GM12801 (cell line): ENCODE data around the gene SCAPER.

Source experiments
- CTCF ChIP-seq: IDR thresholded peaks from one replicate; pipeline ENCODE4 v1.5.1; 2011; ENCODE audit warnings: control low read depth; ENCODE audit not compliant: insufficient read length; ENCODE audit errors: extremely low read depth

Gene SCAPER

DNA sequence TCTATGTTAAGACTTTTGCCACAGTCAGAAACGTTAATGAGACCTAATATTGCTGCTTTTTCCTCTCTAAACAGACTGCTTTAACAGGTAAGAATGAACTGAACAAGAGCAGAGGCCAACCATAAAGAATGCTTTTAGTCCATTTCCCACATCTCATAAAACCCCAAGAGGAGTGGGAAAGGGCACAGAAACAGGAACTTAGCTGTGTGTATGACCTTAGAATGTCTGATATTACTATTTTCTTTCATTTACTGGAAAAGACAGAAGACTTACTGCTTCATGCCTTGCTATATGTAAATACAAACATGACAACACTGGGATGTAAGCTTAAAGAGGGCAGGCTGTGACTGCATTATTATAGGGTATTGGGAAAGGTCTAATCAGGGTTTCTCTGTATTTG lies 453.6 kb downstream of the SCAPER start:
- TF ChIP-seq CTCF: no peak

DNA sequence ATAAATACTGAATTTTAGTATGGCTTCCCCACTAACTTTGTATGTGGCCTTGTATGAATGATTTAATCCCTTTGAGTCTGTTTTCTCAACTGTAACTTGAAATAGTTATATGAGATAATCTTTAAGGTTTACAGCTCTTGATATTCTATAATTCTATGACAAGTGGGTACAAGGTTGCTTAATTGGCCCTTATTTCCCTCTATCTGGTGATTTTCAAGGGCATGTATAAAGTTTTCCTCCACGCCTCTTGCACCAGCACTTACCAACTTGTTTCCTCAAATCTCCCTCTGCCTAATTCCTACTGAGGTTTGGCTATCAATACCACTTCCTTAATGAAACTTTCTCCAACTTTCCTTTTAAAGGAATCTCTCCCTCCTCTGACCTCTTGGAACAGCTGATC lies 455.7 kb downstream of the SCAPER start:
- no peak for TF ChIP-seq CTCF

GRCh38 chr15:76448755-76449154 lies 456.4 kb downstream of the SCAPER start:
- no peak for TF ChIP-seq CTCF

GRCh38 chr15:76447728-76448441 lies 457.3 kb downstream of the SCAPER start:
- TF ChIP-seq CTCF: no peak

- no peak for TF ChIP-seq CTCF
Measured at GRCh38 chr15:76440441-76440840, 464.7 kb downstream of the SCAPER start.

DNA sequence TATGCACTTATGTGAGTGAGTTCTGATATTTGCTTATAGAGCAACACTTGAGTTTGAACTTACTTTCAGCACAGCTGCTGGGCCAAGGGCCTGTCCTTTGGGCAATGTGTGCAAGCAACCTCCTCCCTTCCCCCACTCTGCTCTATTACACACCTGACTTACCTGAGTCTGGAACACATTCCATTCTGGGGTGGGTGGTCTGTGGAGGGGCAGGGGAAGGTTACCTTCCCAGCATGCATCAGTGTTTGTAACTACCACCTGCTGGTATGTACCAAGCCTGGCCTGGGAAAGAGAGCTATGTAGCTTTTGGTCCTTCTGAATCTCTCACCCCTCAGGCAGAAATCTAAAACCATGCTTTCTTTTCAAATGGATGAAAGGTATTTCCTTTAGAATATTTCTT lies 465.6 kb downstream of the SCAPER start:
- TF ChIP-seq CTCF: no peak

- no peak for TF ChIP-seq CTCF
Measured at GRCh38 chr15:76433798-76434400, 471.2 kb downstream of the SCAPER start.
